Renal cortex interstitium (tissue), 3 donors: Measurements from ENCODE around the gene DDX31. TPM values are rescaled to one million over a fixed set of nuclear protein-coding genes. Genes with fewer than 3 reads are reported as not detected.

Experiments
- polyA plus RNA-seq, 3 donors: library from polyadenylated mRNA; unstranded; fragments of 120-200 nt; gene quantifications; one replicate each; pipeline ENCODE4 v1.2.1, GENCODE V29; 2013; ENCODE audit not compliant: insufficient read length in 3 of 3

The DDX31 gene
- polyA plus RNA-seq, 3 donors = 16.4 to 20.4 (median 17.4) TPM

Other genes starting within 250 kb of the DDX31 start
- gene BARHL1, start 87.4 kb downstream of the DDX31 start, polyA plus RNA-seq = not detected
- gene GTF3C4, start 481 bp upstream of the DDX31 start, polyA plus RNA-seq = 10 to 100 TPM; 24.2 to 31.1 (median 26.5) TPM
- gene AK8, start 208.3 kb upstream of the DDX31 start, polyA plus RNA-seq = 1 to 10 TPM; 4.1 to 5.0 (median 4.2) TPM
- gene SPACA9, start 208.9 kb upstream of the DDX31 start, polyA plus RNA-seq = 10 to 100 TPM in 1 of 3 donors, 1 to 10 TPM in 2; 9.0 to 11.1 (median 9.6) TPM